Endodermal cell (in vitro differentiated cells): ENCODE results near the gene NXPE3. TPM values are rescaled to one million over a fixed set of nuclear protein-coding genes. Genes with fewer than 3 reads are reported as not detected.

Experiments
- DNase-seq: peaks from one replicate; pipeline ENCODE4 v3.0.0-alpha.2; 2017
- H3K27ac ChIP-seq: 2 replicates; pipeline ENCODE4 v1.5.1; 2013; ENCODE audit warnings: mild to moderate bottlenecking, low read depth, low read length, moderate library complexity
- H3K27me3 ChIP-seq: 2 replicates; pipeline ENCODE4 v1.6.1; 2013; ENCODE audit warnings: mild to moderate bottlenecking, low read length, moderate library complexity; ENCODE audit not compliant: insufficient read depth, control insufficient read depth, poor library complexity, severe bottlenecking
- H3K36me3 ChIP-seq: 2 replicates; pipeline ENCODE4 v1.7.0; 2013; ENCODE audit warnings: mild to moderate bottlenecking, low read length, moderate library complexity; ENCODE audit not compliant: control insufficient read depth, insufficient read depth
- H3K4me1 ChIP-seq: one replicate; pipeline ENCODE4 v1.7.0; 2013; ENCODE audit warnings: low read length; ENCODE audit not compliant: control insufficient read depth, insufficient read depth
- H3K4me3 ChIP-seq: 2 replicates; pipeline ENCODE4 v1.5.1; 2013; ENCODE audit warnings: mild to moderate bottlenecking, low read length, moderate library complexity
- H3K9ac ChIP-seq: 2 replicates; pipeline ENCODE4 v1.6.1; 2013; ENCODE audit warnings: mild to moderate bottlenecking, low read length, moderate library complexity; ENCODE audit not compliant: poor library complexity, severe bottlenecking; ENCODE audit errors: extremely low read depth
- H3K9me3 ChIP-seq: 2 replicates; pipeline ENCODE4 v1.6.1; 2013; ENCODE audit warnings: mild to moderate bottlenecking, low read length, moderate library complexity; ENCODE audit not compliant: control insufficient read depth
- H3K27ac Mint-ChIP-seq: 2 replicates; pipeline ENCODE4 v1.8.0; 2020; ENCODE audit warnings: mixed read lengths
- H3K27me3 Mint-ChIP-seq: 2 replicates; pipeline ENCODE4 v1.8.0; 2021; ENCODE audit warnings: mild to moderate bottlenecking, mixed read lengths; ENCODE audit not compliant: insufficient read depth
- H3K36me3 Mint-ChIP-seq: 2 replicates; pipeline ENCODE4 v1.8.0; 2020; ENCODE audit warnings: low read depth, mixed read lengths
- H3K4me1 Mint-ChIP-seq: 2 replicates; pipeline ENCODE4 v1.8.0; 2020; ENCODE audit warnings: mixed read lengths
- H3K4me3 Mint-ChIP-seq: 2 replicates; pipeline ENCODE4 v1.8.0; 2020; ENCODE audit warnings: mild to moderate bottlenecking, moderate library complexity, mixed read lengths
- H3K9me3 Mint-ChIP-seq: 2 replicates; pipeline ENCODE4 v1.8.0; 2020; ENCODE audit warnings: mild to moderate bottlenecking, mixed read lengths
- WGBS, 2 experiments: methylation state at CpG; one replicate each; pipeline versions ENCODE4 v1.1.5 to v1.1.7; 2013; ENCODE audit warnings: missing lambda C conversion rate in 2 of 2, mixed read lengths in 1 of 2; ENCODE audit not compliant: insufficient coverage in 1 of 2, insufficient read length in 1 of 2; 5-methylcytosine and 5-hydroxymethylcytosine counted together
- long read RNA-seq, 4 experiments: library from polyadenylated mRNA in 2 of 4; library from RNA in 1 of 4; library from capped mRNA in 1 of 4; stranded (forward) in 3 of 4; unstranded in 1 of 4; transcript quantifications; one replicate each; pipeline ENCODE4 v2.0.0, GENCODE V29; 2020 to 2021; ENCODE audit warnings: inconsistent platforms in 1 of 4
- polyA plus RNA-seq, 2 experiments: library from polyadenylated mRNA; stranded (reverse); fragments of 50-300 nt; gene quantifications; one replicate each; pipeline ENCODE4 v1.2.3, GENCODE V29; 2013
- total RNA-seq, 2 donors: library from RNA; stranded (reverse); fragmentation: NEBNext Ultra II Directional in 1 of 2; extraction: Animal tissue kit (Norgen Biotek cat#: 25700) in 1 of 2; gene quantifications; 2 replicates in 1 of 2; 3 replicates in 1 of 2; pipeline ENCODE4 v1.2.1, GENCODE V29; 2021
- TF ChIP-seq, protein P1 (sequence below): fragments of 200-600 bp; sonication (generic); conservative IDR thresholded peaks from 2 replicates; pipeline ENCODE4 v1.5.0; 2021; ENCODE audit warnings: antibody characterized with exemption, mild to moderate bottlenecking

The NXPE3 gene
- total RNA-seq = 1 to 10 TPM; 6.9 to 7.7 TPM
- 12.3 TPM for polyA plus RNA-seq (2013, experiment 1 of 2)
- polyA plus RNA-seq (2013, experiment 2 of 2) = 11.6 TPM
- long read RNA-seq, experiment 1, partial matches to known transcripts = 3 of 7 reads
- long read RNA-seq, experiment 1, other reads (novel, unspliced or antisense) = 3 of 7 reads
- long read RNA-seq, experiment 2, partial matches to known transcripts = 6 of 13 reads
- long read RNA-seq, experiment 2, other reads (novel, unspliced or antisense) = 4 of 13 reads
- long read RNA-seq, experiment 3, transcript NXPE3-201 (8 exons, 3,941 nt) = major isoform, 42 of 62 reads
- long read RNA-seq, experiment 3, partial matches to known transcripts = 5 of 62 reads
- long read RNA-seq, experiment 3, other reads (novel, unspliced or antisense) = 15 of 62 reads
- long read RNA-seq, experiment 4, partial matches to known transcripts = 1 of 5 reads
- long read RNA-seq, experiment 4, other reads (novel, unspliced or antisense) = 4 of 5 reads

DNA sequence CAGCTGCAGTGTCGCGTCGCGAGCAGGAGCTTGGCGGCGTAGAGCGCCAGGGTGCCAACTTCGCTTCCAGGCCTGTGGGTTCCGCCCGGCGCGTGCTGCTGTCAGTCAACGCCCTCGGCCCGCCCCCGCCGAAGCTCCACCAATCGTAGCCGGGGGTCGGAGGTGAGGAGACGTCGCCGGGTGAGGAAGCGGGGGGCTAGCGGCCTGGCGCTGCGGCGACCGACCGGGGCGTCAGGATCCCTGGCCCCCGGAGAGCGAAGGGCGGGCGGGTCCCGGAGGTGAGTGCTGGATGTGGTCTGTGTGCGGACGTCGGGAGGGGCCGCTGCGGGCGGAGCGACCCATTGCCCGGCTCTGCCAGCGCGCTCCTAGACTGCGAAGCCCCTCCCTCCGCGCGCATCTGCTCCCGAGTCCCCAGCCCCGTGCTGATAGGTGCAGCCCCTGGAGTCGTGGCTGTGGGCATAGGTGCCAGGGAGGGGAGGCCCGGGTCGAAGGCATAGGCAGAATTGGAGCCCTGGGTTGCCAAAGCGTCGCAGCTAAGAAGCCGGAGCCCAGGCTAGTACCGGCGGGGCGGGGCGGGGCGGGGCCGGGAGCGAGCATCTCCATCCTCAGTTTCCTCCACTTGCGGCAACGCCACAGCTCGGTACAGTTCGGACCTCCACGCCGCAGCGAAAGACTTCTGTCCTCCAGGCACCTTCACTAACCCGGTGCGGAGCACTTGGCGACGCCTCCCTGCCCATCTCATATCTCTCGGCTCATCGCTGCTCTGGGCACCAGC, at the start of gene NXPE3:
Gene NXPE3, plus strand, starts transcription at position 165 of the 775 bp plus-strand sequence. CDS start 6,386 bp downstream, outside the sequence.
- WGBS, 2 experiments = 0% methylated on average over 15 to 78 of the region's 78 CpGs
- H3K4me1 Mint-ChIP-seq = no peaks in the 10 kb centered on the region

DNA sequence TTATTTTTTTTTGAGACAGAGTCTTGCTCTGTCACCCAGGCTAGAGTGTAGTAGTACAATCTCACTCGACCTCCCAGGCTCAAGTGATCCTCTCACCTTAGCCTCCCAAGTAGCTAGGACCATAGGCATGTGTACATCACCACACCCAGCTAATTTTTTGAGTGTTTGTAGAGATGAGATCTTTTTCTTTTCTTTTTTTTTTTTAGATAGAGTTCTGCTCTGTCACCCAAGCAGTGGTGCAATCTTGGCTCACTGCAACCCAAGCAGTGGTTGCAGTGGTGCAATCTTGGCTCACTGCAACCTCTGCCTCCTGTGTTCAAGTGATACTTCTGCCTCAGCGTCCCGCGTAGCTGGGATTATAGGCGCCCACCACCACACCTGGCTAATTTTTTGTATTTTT, 49.4 kb upstream of the NXPE3 start:
- Mint-ChIP-seq H3K36me3 (peaks cover 52% of the 10 kb centered on the region), H3K9me3 (no peaks in the 10 kb centered on the region), H3K27ac (no peak overlapping the region), H3K4me1 (peaks cover 6% of the 10 kb centered on the region), H3K27me3 (no peaks in the 10 kb centered on the region), H3K4me3 (no peak overlapping the region)
- peaks cover 56% of the 10 kb centered on the region for H3K36me3 ChIP-seq
- no peak overlapping the region for H3K27ac ChIP-seq
- H3K9me3 ChIP-seq = peaks cover 4% of the 10 kb centered on the region
- no peak overlapping the region for H3K4me3 ChIP-seq
- no peaks in the 10 kb centered on the region for H3K27me3 ChIP-seq
- TF ChIP-seq, protein P1, sequence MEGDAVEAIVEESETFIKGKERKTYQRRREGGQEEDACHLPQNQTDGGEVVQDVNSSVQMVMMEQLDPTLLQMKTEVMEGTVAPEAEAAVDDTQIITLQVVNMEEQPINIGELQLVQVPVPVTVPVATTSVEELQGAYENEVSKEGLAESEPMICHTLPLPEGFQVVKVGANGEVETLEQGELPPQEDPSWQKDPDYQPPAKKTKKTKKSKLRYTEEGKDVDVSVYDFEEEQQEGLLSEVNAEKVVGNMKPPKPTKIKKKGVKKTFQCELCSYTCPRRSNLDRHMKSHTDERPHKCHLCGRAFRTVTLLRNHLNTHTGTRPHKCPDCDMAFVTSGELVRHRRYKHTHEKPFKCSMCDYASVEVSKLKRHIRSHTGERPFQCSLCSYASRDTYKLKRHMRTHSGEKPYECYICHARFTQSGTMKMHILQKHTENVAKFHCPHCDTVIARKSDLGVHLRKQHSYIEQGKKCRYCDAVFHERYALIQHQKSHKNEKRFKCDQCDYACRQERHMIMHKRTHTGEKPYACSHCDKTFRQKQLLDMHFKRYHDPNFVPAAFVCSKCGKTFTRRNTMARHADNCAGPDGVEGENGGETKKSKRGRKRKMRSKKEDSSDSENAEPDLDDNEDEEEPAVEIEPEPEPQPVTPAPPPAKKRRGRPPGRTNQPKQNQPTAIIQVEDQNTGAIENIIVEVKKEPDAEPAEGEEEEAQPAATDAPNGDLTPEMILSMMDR = no peak
- peaks cover 3% of the 10 kb centered on the region for H3K4me1 ChIP-seq
- DNase-seq = no peak
- 89 to 95% methylated on average over 4 to 5 of the region's 5 CpGs for WGBS, 2 experiments
- no peak overlapping the region for H3K9ac ChIP-seq

More for the DNA sequence above, at the start of gene NXPE3:
- Mint-ChIP-seq H3K36me3 (peaks cover 7% of the 10 kb centered on the region), H3K4me3 (peak within 1 kb of the TSS; percentile 78), H3K27me3 (peaks cover 20% of the 10 kb centered on the region), H3K27ac (peak within 1 kb of the TSS; percentile 44), H3K9me3 (no peaks in the 10 kb centered on the region)
- Histone ChIP-seq H3K9me3 (no peaks in the 10 kb centered on the region), H3K27ac (no peak within 1 kb of the TSS), H3K4me3 (peak within 1 kb of the TSS; percentile 72), H3K4me1 (no peaks in the 10 kb centered on the region), H3K27me3 (peaks cover 25% of the 10 kb centered on the region), H3K36me3 (no peaks in the 10 kb centered on the region), H3K9ac (no peak within 1 kb of the TSS)
- TF ChIP-seq, protein P1 = no peak
- peak; percentile 98 for DNase-seq

DNA sequence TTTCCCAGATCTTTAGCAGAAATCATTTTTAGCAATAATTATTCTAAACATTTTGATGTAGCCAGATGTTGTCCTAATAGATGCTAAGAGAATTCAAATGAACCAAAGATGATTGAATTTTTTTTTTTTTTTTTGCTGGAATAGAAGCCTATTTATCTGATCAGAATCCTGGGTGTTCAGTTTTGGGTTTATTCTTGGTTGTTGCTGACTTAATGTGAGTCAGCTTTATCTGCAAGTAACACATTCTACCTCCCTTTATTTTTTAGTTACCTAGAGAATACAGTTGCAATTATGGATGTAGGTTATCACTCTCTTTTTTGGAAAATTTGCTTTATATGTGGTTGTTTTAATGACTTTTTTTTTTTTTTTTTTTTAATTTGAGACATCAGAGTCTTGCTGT, 48.2 kb upstream of the NXPE3 start:
- Histone ChIP-seq H3K9ac (no peak overlapping the region), H3K36me3 (peaks cover 68% of the 10 kb centered on the region), H3K27me3 (no peaks in the 10 kb centered on the region), H3K4me3 (no peak overlapping the region), H3K27ac (no peak overlapping the region), H3K9me3 (peaks cover 6% of the 10 kb centered on the region), H3K4me1 (peaks cover 2% of the 10 kb centered on the region)
- no peak for DNase-seq
- H3K9me3 Mint-ChIP-seq = no peaks in the 10 kb centered on the region
- no peak overlapping the region for H3K4me3 Mint-ChIP-seq
- H3K4me1 Mint-ChIP-seq = peaks cover 2% of the 10 kb centered on the region
- TF ChIP-seq, protein P1 = no peak
- peaks cover 65% of the 10 kb centered on the region for H3K36me3 Mint-ChIP-seq
- H3K27ac Mint-ChIP-seq = no peak overlapping the region
- H3K27me3 Mint-ChIP-seq = no peaks in the 10 kb centered on the region
